ENCODE results near the gene TRIM41.
"Not testable (repeated sequence)": the region's sequence is repeated elsewhere in the genome, so short reads cannot be mapped to it uniquely, and the experiment has no call there.

The TRIM41 gene

DNA sequence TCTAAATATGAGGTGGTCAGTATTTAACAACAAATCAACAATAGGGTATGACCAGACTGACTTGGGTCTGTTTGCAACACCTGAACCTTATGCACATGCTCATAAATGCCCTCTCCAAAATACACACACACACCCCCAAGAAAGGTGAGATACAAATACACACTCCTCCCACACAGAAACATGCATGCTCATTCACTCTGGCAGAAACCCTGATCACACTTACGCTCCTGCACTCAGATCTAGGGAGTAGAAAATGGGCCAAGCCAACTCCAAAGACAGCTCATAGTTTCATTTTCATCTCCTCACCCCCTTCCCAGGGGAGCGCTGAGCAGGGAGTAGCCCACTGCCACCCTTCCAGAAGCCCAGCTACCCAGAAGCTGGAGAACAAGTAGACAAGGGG, 29.4 kb upstream of the TRIM41 start:
- no peak for DNase-seq

DNA sequence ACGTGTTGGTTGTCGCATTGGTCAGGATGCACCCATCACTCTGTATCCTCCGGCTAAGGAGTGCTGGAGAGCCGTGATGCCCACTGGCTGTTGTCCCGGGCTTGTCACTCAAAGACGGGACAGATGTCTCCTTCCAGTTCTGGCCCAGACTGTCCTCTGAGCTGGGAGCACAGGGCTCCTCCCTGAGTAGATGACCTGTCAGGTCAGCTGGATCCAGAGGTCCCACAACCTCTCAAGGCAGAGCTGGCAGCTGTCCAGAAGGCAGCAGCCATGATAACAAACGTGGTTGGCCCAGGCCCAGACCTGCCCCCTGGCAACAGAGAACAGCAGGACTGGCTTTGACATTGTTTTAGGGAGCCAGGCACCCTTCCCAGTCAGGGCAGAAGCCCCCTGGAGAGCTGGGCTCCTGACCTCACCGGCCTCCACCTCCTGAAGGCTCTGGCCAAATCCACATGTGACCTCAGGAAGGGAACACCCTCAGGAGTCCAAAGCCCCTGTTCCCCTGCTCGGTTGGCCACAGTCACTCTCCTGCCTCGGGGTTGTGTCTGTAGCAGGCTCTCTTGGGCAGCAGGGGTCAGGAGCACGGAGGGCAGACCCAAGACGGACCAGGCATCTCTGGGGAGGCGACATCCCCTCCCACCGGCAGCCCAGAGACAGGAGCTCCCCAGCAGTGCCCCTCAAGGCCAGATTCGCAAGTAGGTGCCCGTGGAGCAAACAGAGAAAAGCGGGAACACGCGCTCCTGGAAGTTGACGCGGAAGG, 28.4 kb upstream of the TRIM41 start:
- DNase-seq: no peak

DNA sequence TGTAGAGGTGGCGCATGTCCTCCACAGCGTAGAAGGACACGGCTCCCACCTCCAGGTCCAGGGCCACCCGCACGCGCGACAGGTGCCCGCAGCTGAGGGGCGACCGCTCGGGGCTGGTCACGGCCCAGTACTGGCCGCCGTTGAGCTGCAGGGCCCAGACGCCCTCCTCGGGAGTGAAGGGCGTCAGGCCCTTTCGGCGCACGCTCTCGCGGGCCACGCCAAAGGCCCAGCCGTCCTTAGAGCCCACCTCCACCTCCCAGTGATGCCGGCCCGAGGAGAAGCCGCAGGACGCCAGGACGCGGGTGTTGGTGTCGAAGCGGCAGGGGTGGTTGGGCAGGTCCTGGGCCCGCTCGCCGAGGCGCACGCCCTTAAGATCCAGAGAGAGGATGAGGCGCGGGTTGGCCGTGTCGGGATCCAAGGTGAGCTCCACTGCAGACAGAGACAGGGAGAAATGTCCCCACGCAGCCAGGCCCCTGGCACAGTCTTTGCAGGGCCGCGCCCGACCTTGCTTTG, 27.8 kb upstream of the TRIM41 start:
- no peak for DNase-seq

DNA sequence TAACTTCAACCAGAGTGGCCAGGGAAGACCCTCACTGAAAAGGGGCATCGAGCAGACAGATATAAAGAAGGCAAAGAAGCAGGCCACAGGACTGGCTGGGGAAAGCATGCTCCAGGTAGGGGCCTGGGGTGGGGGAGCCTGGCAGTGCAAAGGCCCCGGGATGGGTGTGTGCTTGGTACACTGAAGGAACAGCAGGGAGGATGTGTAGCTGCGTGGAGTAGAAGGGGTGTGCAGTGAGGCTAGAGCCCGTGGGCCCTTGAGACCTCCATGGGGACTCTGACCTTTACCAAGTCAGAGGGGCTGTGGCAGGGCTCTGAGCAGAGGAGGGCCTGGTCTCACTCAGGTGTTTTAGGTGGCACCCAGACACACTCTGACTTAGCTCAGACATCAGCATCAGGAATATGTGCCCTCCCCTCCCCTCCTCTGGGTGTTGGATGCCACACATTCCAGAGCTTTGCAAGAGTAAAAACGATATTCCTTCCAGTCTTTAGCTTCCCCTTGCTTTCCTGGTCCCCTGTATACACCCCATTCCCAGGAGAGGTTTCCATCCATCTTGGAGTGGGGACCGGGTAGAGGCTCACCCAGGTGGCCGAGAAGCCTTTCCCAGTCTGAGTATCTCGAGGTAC, 25.6 kb upstream of the TRIM41 start:
- no peak for DNase-seq

DNA sequence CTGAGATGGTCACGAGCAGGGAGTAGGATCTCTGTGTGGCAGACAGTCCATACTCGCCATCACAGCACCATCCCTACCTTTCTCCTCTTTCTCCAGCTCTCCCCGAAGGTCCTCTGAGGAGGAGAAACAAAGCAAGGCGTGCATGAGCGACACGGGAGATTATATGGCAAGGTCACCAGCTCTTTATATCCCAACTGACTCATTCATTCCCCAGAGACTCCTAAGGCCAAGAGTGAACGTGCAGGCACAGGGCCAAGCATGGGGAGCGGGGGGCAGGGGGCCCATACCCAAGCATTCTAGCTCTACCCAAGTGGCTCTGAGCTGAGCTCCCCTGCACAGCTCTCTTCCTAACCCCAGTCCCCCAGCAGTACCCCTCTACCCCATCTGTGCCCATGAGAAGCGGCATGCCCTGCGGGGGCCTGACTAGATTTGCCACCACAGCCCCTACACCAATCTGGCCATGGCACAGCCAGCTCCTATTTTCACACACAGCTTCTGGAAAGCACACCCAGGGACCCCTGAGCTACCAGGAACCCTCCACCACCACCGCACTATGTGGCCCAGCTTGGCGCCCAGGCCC, 24.9 kb upstream of the TRIM41 start:
- no peak for DNase-seq

DNA sequence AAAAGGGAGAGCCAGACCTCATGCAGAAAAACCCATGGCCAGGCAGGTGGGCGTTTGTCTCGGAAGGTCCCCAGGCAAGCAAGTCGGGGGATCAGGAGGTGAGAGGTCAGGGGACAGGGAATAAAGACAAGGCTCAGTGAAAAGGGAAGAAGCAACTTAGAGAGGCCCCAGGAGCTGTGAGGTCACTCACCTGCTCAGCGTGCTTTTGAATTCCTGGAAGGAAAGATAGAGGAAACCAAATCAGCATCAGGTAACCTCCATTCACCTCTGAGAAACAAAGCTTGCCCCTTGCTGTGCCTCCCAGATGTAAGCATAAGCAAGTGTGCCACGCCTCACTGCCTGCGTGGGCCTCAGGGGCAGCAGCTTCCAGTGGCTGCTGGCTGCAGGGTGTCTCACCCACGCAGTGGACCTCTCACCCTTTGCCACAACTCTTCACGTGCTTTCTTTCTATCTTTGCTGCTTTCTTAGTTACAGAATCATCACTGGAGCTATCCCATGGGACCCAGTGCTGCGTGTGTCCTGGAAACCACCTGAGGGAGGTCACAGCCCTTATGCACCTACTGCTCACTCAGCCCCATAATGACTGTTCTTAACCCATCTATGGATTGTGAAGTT, 24.1 kb upstream of the TRIM41 start:
- no peak for DNase-seq

DNA sequence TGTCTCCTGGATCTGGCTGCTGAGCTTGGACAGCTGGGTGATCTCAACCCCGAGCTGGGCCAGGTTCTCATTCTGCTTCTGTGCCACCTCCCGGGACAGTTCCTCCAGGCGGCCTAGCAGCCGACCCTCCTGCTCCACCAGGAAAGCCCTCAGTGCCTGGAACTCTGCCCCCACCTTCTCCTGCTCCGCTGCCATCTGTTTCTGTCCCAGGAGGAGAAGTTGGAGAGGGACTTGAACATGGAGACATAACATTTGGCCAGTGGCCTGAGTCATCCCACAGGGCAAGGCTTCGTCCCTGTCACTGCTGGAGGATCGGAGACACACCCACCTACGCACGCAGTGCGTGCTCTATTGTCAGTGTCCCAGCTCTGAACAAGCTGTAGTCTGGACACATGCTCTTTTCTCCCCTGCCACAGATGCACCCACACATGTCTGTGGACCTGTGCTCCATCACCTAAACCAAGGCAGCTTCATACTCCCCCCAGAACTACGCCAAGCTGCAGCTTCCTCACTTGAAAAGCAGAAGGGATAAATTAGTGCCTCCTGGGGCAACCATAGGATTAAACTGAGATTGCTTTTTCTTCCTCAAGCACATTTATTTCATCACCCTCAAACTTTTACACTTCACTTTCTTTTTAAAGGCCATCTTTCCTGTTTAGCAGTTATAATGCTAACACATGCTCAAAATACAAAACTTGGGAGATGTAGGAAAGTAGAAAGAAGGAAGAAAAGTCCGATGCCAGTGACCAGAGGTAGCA, 23.0 kb upstream of the TRIM41 start:
- DNase-seq: no peak

DNA sequence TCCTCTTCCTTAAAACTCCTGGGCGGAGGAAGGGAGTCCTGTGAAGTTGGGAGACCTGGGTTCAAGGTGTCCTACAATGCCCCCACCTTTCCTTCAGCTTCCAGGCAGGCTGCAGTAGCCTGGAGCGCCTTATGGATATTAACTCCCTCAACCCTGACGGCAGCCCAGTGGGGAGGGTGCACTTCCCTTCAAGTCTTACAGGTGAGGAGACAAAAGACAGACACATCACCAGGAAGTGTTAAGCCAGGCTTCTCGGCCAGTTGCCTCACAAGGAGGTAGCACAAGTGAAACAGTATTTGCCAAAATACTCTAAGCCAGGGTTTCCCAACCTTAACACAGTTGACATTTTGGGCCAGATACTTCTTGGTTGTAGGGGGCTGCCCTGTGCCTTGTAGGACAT, 22.3 kb upstream of the TRIM41 start:
- DNase-seq: no peak

DNA sequence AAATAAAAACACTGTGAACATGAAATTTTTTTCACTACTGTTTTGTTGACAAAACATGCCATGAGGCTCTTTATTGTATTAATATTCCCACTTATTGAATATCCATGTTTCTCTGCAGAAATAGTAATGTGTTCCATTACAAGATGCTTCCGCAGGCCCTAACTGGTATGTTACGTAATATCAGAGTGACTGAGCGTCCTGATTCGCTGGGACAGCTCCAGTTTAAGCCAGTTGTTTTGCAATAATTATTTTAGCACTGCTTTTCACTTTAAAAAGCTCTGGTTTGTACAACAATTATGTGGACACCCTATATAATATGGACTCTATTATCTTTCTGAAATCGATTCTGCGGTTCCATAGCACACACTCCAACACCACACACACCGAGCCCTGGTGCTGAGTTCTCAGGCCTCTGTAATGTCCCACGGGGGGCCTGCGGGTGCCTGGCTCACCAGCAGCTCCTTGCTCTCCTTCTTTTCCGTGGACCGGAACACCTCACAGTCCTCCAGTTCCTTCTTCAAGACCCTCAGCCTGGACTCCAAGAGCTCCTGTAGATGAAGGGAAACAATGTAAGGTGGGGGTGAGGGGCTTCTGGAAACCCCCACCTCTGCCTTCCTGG, 19.9 kb upstream of the TRIM41 start:
- no peak for DNase-seq

DNA sequence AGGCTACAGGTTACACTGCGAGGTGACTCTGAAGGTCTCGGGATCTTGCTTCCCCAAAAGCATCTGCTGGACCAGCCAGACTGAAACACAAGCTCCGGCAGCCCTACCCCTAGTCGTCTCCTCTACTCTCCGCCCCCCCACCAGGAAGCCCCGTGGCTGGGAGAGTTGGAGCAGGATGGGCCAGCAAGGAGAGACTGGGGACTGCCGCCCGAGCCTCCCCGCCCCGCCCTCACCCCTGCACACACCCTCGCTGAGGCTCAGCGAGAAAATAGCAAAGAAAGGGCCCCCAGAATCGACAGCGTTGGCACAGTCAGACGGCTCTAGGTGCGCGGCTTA, 19.3 kb upstream of the TRIM41 start:
- DNase-seq: no peak

DNA sequence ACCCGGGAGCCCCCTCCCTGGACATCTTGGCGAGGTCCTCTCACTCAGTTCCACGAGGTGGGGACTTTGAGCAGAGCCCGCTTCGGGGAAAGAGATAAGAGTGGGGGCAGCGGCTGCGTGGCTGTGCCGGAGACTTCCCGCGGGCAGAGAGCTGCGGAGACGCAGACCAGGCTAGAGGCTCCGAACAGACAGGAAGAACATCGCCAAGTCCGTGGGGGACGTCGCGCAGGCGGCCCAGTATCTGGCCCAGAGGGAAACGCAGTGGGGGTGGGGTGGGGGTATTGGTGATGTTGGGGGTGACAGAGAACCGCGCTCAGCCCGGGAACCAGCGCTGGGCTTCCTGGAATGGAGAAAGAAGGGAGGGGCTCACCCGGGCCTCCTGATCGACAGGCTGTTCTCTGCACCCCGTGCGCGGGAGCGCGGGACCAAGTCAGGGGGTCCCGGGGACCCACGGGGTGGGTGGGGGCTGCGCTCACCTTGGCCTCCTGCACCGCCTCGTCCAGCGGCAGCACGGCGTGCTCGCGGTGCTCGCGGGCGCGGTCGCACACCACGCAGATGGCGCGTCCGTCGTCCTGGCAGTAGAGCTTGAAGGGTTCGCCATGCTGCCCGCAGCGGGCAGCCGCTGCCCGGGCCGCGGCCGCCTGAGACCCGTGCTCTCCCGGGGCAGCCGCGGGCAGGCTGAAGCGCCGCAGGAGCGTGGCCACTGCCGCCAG, 18.8 kb upstream of the TRIM41 start:
- DNase-seq: no peak

DNA sequence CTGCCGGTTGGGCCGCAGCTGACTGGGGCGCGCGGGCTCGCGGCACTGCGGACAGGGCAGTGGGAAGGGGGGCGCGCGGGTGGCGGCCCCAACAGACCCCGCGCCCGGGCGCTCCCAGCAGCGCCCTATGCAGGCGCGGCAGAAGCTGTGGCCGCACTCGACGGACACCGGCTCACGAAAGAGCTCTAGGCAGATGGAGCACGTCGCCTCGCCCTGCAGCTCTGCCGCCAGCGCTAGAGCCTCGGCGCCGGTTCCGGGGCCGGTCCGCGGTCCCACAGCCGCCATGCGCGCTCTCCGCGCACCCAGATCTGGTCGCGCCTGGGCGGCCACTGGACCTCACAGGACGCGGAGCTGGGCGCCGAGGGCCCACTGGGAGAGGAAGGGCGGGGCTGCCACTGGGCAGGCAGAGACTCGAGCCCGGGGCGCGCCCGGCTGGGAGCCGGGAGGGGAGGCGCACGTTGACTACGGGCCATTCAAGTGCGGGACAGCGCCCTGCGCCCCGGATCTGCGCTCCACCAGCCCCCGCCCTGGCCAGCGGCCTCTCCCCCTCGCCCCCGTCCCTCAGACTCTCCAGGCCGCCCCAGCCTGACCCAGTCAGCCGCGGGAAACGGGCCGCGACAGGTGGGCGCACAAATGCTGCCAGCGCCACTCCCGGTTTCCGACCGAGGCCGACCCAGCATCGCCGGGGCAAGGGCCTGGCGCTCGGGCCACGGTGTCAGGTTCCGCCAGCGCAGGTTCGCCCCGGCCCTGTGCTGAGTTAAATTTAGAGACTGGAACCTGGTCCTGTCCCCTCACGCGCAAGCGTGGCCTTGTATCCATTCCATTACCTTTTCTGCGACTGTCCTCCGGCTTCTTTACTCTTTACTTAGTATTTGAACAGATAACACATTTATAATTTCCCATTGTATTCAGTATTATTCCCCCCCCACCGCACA, 18.0 kb upstream of the TRIM41 start, which contains the start of gene TRIM7:
Gene TRIM7, minus strand, starts transcription at position 371 of the 935 bp plus-strand sequence. Its CDS starts 86 bp downstream, at position 285.
- no peak for DNase-seq

DNA sequence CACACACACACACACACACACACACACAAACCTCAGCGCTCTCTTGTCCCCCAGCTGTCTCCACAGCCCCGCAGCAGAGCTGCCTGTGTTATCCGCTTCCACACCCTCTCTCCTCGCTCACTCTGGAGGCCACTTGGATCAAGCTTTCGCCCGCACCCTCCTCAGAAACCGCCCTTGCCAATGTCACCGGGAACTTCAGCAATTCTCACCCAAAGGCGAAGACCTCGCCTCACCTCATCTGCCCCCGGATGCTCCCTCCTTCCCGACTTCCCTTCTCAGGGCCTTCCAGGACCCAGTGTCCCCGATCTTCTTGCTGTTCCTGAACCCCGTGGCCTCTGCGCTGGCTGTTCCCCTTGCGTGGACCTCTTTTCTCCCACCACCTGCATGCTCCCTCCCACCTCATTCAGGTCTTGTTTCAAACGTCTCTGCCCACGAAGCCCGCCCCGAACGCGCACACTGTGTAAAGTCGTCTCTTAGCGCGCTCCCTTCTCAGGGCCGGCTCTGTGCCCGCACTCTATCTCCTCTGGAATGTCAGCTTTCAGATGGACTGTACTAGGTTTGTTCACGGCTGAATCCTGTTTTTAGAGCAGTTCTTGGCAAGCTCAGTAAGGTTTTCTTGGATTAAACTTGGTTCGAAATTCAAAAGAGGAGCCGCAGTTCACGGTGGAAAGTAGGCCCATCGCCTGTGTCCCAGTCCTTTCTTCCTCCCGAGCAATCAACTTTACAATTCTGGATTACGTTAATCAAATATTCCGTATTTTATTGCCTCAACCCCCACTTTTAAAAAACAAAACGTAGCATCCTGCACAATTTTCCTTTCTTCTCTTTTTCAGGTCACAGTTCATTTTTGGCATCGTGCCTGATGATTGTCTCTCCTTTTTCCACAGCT, 17.1 kb upstream of the TRIM41 start:
- DNase-seq: no peak

DNA sequence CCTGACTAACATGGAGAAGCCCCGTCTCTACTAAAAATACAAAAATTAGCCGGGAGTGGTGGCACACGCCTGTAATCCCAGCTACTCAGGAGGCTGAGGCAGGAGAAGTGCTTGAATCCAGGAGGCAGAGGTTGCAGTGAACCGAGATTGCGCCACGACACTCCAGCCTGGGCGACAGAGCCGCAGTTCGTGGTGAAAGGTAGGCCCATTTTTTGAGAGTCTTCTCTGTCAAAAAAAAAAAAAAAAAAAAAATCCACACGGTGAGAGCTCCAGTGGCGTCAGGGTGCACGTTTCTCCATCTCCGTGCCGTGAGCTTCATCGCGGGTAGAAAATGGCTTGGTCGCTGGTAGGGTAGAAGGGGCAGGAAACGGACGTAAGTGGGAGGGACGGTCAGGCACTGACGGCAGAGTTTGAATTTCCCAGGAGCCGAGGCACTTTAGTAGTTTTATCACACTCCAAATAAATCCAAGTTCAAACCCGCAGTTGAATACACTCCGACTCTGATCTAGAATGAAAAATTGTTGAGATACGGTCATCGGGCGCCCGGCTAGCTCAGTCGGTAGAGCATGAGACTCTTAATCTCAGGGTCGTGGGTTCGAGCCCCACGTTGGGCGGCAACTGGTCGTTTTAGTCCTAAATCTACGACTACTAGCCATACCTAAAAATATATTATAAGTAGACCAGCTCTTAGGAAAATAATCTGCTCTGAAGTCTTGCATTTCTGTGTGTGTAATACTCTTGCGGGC, 15.7 kb upstream of the TRIM41 start:
- no peak for DNase-seq

DNA sequence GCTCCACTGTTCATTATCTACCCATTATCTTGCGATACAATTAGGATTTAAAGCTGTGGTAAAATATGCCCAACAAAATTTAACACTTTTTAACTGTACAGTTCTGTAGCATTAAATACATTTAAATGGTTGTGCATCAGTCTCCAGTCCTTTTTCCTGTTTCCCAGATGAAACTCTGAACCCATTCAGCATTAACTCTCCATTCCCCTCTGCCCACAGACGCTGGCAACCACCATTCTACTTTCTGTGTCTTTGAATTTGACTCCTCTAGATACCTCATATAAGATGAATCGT, 15.2 kb upstream of the TRIM41 start:
- no peak for DNase-seq

DNA sequence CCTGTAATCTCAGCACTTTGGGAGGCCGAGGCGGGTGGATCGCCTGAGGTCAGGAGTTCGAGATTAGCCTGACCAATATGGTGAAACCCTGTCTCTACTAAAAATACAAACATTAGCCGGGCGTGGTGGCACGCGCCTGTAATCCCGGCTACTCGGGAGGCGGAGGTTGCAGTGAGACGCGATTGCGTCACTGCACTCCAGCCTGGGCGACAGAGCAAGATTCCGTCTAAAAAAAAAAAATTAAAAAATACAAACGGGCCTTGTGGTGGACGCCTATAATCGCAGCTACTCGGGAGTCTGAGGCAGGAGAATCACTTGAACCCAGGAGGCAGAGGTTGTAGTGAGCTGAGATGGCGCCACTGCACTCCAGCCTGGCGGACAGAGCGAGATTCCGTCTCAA, 14.1 kb upstream of the TRIM41 start:
- DNase-seq: not testable (repeated sequence)

DNA sequence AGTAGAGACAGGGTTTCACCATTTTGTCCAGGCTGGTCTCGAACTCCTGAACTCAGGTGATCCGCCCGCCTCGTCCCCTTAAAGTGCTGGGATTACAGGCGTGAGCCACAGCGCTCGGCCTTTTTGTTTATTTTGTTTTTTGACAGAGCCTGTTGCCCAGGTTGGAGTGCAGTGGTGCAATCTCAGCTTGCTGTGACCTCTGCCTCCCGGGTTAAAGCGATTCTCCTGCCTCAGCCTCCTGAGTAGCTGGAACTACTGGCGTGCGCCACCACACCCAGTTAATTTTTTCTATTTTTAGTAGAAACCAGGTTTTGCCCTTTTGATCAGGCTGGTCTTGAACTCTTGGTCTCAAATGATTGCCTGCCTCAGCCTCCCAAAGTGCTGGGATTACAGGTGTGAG, 12.9 kb upstream of the TRIM41 start:
- DNase-seq: not testable (repeated sequence)

DNA sequence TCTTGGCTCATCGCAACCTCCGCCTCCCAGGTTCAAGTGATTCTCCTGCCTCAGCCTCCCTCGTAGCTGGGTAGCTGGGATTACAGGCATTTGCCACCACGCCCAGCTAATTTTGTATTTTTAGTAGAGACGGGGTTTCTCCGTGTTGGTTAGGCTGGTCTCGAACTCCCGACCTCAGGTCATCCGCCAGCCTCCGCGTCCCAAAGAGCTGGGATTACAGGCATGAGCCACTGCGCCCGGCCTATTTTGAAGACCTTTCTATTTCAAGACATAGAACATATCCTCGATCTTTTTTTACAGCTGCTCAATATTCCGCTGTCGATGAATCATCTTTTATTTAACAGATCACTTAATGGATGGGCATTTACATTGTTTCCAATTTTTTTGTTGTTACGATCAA, 12.4 kb upstream of the TRIM41 start:
- DNase-seq: not testable (repeated sequence)

DNA sequence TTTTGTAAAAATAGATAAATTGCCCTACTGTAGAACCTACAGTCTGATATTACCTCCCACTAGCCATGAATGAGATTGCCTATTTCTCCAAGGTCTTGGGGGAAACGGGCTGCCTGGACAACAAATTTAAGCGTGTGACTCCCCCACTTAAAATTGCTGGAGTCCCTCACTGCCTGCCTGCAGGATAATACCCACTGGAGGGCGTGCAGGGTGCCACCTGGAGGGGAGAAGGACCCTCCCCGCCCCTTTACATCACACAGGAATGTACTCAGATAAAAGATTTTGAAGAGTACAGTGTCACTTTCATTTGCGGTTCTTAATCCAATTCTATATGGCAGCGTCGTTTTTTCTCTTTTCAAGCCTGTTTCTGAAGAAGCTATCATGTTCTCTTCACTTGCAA, 11.9 kb upstream of the TRIM41 start:
- no peak for DNase-seq
